SK-N-DZ (cell line): Measurements from ENCODE around the gene TGFBRAP1.

Experiments
- DNase-seq: peaks from one replicate; pipeline ENCODE4 v3.0.0-alpha.2; 2015; ENCODE audit warnings: low spot score

TGFBRAP1 gene

DNA sequence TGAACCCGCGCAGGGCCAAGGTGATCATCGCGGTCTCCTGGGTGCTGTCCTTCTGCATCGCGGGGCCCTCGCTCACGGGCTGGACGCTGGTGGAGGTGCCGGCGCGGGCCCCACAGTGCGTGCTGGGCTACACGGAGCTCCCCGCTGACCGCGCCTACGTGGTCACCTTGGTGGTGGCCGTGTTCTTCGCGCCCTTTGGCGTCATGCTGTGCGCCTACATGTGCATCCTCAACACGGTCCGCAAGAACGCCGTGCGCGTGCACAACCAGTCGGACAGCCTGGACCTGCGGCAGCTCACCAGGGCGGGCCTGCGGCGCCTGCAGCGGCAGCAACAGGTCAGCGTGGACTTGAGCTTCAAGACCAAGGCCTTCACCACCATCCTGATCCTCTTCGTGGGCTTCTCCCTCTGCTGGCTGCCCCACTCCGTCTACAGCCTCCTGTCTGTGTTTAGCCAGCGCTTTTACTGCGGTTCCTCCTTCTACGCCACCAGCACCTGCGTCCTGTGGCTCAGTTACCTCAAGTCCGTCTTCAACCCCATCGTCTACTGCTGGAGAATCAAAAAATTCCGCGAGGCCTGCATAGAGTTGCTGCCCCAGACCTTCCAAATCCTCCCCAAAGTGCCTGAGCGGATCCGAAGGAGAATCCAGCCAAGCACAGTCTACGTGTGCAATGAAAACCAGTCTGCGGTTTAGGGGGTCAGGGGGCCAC is 87.1 kb downstream of the TGFBRAP1 start:
- DNase-seq: no peak

DNA sequence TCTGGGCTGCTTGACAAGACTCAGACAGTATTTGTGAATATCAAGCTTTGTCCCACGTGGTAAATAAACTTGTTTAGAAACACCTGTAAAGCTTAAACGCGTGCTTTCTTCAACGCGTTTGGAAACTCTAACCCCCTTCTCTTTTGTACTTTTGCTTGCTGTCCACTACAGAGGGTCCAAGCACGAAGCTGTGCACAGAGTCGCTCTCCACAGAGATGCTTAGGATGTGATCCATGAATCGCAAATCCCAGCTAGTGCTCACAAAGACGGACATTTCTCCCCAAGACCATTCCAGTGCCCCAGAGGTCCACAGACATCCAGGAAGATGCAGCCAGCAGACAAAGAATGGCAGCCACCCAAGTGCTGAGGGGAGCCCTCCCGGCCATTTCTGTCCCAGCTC is 88.1 kb downstream of the TGFBRAP1 start, which contains the start of gene GPR45:
TSS of gene GPR45 (plus strand) at position 301 of the 400 bp plus-strand sequence. CDS start 116 bp downstream, outside the sequence.
- DNase-seq: no peak

- no peak for DNase-seq
Observed at GRCh38 chr2:105239924-105240323, 89.6 kb downstream of the TGFBRAP1 start.

GRCh38 chr2:105238664-105239240 is 90.8 kb downstream of the TGFBRAP1 start:
- DNase-seq: no peak

DNA sequence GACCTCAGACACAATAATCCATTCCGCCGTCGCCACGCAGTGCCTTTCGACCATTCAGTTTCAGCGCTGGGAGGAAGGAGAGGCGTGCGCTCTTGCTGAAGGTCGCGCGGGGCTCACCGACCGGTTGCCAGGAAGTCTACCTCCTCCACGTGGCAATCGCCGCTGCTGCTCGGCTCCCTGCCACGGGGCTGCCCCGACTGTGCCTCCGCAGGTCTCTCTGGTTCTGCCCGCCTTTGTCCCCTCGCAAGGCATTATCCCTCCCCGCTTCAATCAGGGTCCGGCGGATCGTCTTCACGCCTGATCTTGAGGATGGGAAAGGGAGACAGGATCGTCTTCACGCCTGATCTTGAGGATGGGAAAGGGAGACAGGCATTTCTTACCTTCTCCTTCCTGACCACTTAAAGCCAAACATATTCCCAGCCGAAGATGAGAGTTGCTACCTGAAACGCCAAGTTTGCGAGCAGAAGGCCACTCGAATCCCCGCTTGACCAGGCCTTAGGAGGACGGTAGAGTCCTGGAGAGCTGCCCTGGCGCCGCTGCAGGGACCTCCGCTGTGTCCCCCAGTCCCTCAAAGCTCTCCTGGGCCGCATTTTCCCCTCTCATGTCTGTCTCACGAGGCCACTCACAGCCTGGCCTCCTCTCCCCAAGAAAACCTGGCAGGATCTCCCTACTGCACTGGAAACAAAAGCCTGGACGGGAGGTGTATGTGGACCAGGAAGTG is 92.3 kb downstream of the TGFBRAP1 start:
- DNase-seq: no peak

GRCh38 chr2:105236060-105236424 is 93.5 kb downstream of the TGFBRAP1 start:
- no peak for DNase-seq

DNA sequence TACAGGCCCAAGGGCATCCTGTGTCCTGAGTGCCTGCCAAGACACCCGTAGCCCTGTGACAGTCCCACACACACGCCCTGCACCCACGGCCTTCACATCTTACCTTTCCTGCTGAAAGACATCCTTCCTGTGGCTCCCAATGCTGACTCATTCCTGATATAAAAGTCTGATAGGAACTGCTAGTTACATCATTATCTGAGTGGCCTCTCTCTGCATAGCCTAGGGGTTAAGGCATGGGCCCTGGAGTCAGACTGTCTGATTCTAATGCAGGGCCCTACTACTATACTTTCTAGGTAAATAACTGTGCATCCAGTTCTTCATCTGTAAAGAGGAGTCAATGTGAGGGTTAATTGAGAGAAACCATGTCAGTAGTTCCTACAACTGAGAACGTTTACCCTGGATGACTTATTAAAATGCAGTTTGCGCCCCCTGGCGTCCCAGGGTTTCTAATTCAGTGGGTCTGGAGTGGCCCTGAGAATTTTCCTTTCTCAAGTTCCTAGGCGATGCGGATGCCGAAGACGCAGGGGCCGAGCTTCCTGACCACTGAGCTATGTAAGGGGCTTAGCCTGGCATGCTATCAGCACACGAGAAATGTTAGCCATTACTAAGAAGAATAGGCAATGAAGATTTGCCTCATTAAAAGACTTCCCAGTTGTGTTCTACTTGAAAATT is 94.0 kb downstream of the TGFBRAP1 start:
- peak; percentile 90 for DNase-seq

- DNase-seq: no peak
Observed at GRCh38 chr2:105231232-105231619, 98.3 kb downstream of the TGFBRAP1 start.

GRCh38 chr2:105224444-105224843 is 105.1 kb downstream of the TGFBRAP1 start:
- no peak for DNase-seq

DNA sequence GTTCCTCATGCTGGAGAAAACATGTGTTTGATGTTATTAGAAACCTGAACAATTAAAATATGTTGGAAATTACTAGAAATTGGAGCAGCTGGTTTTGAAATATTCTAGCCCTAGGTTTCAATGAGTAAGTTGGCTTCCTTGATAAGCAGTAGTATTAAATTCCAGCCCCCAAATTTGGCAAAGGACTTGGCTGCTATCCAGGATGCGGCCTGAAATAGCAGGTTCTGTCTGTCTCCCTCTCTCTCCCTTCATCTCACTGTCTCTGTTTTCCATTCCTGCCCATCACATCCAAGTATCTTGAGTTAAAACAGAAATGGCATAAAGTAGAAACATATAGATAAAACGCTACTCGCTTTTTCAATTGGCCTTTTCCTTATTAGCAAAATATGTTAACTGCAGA is 108.9 kb downstream of the TGFBRAP1 start:
- no peak for DNase-seq

DNA sequence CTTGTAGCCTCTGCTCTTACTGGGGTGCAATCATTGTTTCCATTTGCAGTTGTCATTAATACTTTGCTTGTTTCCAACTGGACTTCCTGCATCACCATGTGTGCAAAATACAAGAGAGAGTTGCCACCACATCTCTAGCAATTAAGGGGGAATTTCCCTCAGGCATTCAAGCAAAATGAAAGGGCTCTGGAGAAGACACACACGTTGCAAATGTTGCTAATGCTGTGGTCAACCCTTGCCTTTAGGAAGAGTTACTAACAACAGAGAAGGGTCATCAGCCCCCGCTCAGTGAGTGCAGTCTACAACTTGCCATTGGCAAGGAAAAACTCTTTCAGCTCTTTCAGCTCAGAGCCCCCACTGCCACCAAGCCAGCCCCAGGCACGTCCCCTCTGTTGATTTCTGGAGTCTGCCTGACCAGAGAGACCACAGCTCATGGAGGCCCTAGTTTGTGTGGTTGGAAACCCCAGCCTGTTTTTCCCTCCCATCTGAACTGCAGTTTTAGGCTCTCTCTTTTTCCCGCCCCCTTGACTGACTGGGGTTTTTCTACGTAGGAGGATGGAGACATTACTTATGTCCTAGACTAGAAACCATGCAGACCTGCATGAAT is 113.8 kb downstream of the TGFBRAP1 start:
- no peak for DNase-seq
